ENCODE measurements around the gene BTBD8.

DNA sequence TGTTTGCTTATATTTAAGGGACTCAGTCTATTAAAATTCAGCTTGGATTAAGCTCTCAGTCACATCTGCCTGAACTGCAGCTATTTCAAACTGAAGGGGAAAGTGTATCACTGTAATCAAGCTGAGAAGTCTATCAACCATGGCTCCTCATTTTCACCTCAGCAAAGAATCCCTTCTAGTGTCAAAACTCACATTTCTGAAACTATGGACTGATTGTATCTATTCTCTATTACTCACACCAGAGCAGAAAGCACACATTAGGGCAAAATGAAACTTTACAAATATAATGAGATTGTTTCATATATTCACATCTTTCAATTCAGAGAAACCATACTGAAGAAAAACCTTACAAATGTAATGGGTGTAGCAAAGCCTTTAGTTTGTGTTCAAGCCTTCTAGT lies 123.0 kb downstream of the BTBD8 start:
- TF ChIP-seq, protein P1, sequence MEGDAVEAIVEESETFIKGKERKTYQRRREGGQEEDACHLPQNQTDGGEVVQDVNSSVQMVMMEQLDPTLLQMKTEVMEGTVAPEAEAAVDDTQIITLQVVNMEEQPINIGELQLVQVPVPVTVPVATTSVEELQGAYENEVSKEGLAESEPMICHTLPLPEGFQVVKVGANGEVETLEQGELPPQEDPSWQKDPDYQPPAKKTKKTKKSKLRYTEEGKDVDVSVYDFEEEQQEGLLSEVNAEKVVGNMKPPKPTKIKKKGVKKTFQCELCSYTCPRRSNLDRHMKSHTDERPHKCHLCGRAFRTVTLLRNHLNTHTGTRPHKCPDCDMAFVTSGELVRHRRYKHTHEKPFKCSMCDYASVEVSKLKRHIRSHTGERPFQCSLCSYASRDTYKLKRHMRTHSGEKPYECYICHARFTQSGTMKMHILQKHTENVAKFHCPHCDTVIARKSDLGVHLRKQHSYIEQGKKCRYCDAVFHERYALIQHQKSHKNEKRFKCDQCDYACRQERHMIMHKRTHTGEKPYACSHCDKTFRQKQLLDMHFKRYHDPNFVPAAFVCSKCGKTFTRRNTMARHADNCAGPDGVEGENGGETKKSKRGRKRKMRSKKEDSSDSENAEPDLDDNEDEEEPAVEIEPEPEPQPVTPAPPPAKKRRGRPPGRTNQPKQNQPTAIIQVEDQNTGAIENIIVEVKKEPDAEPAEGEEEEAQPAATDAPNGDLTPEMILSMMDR (IDR thresholded peaks at IDR 0.05; ENCODE audit: insufficient read depth, low read length, poor library complexity, severe bottlenecking) = no peak
- TF ChIP-seq EZH2phosphoT487 (conservative IDR thresholded peaks at IDR 0.05; ENCODE audit: low read length) = no peak

Measured in SU-DHL-6 (cell line).